Measurements from ENCODE around the gene PTGS2.
A peak's percentile ranks its signal among the peaks of the same experiment; 100 is the strongest.

The PTGS2 gene

GRCh38 chr1:186703209-186703766 lies 23.1 kb upstream of the PTGS2 start:
- TF ChIP-seq CTCF (IDR thresholded peaks at IDR 0.05): no peak
- no peak for TF ChIP-seq ZFX (IDR thresholded peaks at IDR 0.05; ENCODE audit: borderline replicate concordance)
- no peak overlapping the region for H3K27ac ChIP-seq

GRCh38 chr1:186700722-186701121 lies 20.5 kb upstream of the PTGS2 start:
- TF ChIP-seq ZFX (IDR thresholded peaks at IDR 0.05; ENCODE audit: borderline replicate concordance) (no peak), CTCF (IDR thresholded peaks at IDR 0.05) (no peak)

GRCh38 chr1:186699519-186699918 lies 19.3 kb upstream of the PTGS2 start:
- H3K27ac ChIP-seq: no peak overlapping the region
- TF ChIP-seq CTCF (IDR thresholded peaks at IDR 0.05) (no peak), ZFX (IDR thresholded peaks at IDR 0.05; ENCODE audit: borderline replicate concordance) (no peak)

More at GRCh38 chr1:186700722-186701121, 20.5 kb upstream of the PTGS2 start:
- no peak overlapping the region for H3K27ac ChIP-seq

GRCh38 chr1:186689907-186690306 lies 9.7 kb upstream of the PTGS2 start:
- no peak for TF ChIP-seq ZFX (IDR thresholded peaks at IDR 0.05; ENCODE audit: borderline replicate concordance)
- no peak for TF ChIP-seq CTCF (IDR thresholded peaks at IDR 0.05)
- no peak overlapping the region for H3K27ac ChIP-seq

DNA sequence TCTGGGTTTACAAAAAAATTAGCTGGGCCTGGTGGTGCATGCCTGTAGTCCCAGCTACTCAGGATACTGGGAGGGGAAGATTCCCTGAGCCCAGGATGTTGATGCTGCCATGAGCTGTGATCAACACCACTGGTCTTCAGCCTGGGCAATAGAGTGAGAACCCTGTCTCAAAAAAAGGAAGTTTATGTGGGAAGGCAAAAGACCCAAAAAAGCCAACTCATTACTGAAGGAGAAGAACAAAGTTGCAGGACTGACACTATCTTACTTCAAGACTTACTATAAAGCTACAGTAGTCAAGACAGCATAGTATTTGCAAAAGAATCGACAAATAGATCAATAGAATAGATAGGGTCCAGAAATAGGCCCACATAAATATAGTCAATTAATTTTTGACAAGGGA lies 9.2 kb upstream of the PTGS2 start:
- TF ChIP-seq CTCF (IDR thresholded peaks at IDR 0.05): no peak
- TF ChIP-seq ZFX (IDR thresholded peaks at IDR 0.05; ENCODE audit: borderline replicate concordance): no peak
- H3K27ac ChIP-seq: no peak overlapping the region

DNA sequence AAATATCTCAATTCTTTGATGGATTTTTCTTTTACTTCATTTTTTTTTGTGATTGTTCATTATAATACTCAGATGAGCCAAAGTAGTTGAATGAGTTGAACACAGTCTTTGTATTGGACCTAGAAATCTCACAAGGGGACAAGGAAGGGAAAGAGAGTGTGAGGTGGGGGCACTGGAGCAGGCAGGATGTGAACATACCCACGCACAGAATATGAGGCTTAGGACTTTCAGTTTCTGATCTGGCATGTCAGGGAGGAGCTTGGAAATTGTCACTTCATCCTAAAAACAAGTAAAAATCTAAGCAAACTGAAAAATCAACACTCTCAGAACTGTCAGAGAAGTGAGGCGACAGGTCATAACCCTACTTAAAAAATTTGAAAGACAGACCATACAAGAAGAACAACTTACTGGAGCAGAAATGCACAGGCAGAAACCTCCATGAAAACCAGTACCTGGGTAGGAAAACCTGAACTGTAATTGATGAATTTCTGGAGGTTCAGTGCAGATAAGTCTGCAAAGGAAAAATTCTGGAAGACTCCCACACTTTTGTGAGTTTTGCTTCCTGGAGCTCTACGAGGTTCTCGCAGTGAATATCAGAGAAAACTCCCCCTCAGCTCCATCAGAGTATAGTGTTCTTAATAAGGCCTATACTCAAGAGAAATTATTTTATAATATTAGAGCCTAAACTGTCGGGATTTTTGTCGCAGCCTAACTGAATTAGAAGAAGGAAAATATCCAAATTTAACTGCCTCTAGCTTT lies 3.6 kb upstream of the PTGS2 start:
- no peak overlapping the region for H3K27ac ChIP-seq
- TF ChIP-seq ZFX (IDR thresholded peaks at IDR 0.05; ENCODE audit: borderline replicate concordance) (no peak), CTCF (IDR thresholded peaks at IDR 0.05) (no peak)

DNA sequence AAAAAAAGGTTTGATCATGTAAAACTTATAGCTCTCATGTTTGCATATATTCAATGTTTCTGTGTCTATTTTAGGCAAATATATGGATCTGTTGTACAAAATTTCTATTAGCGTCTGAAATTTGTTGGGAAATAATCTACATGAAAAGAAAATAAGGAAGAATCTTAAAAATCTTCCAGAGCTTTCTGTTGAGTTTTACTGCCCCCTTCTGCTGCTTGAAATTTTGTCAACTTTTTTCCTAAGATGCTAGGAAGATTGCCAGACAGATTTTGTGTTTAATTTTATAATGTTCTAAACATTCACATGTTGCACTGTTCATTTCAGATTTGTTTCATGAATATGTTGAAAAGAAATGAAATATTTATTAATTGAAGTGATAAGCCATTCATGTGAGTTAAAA lies 2.5 kb upstream of the PTGS2 start:
- H3K27ac ChIP-seq: no peak overlapping the region
- TF ChIP-seq CTCF (IDR thresholded peaks at IDR 0.05) (peak; percentile 49), ZFX (IDR thresholded peaks at IDR 0.05; ENCODE audit: borderline replicate concordance) (no peak)

All from 22Rv1 (cell line).